IPS-11a (cell line): ENCODE measurements around the gene FAF2.
"Not testable (repeated sequence)": the region's sequence is repeated elsewhere in the genome, so short reads cannot be mapped to it uniquely, and the experiment has no call there.

Experiments
- H3K4me3 ChIP-seq: one replicate; pipeline ENCODE4 v1.5.1; 2013; ENCODE audit warnings: low read depth, low read length, control low read depth

The FAF2 gene, protein sequence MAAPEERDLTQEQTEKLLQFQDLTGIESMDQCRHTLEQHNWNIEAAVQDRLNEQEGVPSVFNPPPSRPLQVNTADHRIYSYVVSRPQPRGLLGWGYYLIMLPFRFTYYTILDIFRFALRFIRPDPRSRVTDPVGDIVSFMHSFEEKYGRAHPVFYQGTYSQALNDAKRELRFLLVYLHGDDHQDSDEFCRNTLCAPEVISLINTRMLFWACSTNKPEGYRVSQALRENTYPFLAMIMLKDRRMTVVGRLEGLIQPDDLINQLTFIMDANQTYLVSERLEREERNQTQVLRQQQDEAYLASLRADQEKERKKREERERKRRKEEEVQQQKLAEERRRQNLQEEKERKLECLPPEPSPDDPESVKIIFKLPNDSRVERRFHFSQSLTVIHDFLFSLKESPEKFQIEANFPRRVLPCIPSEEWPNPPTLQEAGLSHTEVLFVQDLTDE

DNA sequence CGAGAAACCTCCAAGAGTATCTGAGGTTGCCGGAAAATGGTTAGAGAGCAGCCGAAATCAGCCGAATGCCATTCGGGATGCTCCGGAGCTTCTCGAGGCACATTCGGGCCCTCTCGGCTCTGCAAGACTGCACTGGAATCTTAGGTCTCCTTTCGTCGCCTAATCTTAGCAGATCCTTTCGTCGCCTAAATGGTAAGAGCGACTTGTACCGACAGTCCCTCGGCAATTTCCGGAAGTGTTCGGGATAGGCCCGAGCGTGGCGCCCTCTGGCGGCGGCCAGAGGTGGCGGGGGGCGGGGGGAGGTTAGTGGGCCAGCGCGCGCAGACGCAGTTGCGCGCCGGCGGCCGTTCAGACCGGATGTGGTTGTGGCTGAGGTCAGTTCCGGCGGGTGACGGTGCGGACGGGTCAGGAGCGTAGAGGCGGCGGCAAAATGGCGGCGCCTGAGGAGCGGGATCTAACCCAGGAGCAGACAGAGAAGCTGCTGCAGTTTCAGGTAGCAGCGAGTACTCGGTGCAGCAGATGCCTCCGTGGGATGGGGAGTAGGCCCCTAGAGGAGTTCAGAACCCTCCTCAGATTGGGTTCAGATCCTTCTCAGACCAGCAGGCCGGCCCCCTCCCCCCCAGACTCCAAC, at the start of gene FAF2:
Gene FAF2, plus strand, starts transcription at position 408 of the 631 bp plus-strand sequence. Its CDS starts 23 bp downstream, at position 431.
- H3K4me3 ChIP-seq = peak within 1 kb of the TSS; percentile 96

DNA sequence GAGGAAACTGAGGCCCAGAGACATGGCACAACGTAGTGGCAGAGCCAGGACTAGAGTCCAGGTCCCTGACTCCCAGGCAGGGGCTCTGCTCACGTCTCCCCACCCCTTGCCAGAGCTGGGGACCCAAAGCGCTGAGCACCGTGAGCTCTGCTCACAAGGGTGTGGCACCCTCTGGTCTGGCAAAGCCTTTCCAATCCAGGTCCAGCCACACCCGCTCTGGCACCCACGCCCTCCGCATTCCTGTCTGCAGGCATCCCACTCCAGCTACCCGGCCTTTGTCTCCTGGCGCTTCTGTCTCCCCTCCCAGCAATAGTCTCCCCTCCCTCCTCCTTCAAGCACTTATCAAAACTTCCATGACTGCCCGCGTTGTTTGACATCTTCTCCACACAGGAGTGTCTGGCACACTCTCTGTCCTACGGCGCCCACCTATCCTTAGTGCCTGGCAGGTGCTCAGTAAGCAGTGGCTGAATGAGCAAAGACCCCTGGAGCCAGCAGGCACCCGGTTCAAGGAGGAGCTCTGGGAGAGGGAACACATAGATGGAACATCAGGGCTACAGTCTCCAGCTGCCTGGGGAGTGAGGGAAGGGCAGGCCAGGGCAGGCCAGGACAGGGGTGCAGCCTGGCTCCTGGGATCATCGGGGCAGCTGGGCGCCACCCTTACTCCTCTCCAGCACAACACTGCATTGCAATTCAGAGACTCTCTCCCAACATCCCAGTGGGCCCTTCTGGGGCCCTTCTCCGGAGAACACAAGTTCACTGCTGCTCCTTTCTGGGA, 47.6 kb upstream of the FAF2 start:
- no peak overlapping the region for H3K4me3 ChIP-seq

DNA sequence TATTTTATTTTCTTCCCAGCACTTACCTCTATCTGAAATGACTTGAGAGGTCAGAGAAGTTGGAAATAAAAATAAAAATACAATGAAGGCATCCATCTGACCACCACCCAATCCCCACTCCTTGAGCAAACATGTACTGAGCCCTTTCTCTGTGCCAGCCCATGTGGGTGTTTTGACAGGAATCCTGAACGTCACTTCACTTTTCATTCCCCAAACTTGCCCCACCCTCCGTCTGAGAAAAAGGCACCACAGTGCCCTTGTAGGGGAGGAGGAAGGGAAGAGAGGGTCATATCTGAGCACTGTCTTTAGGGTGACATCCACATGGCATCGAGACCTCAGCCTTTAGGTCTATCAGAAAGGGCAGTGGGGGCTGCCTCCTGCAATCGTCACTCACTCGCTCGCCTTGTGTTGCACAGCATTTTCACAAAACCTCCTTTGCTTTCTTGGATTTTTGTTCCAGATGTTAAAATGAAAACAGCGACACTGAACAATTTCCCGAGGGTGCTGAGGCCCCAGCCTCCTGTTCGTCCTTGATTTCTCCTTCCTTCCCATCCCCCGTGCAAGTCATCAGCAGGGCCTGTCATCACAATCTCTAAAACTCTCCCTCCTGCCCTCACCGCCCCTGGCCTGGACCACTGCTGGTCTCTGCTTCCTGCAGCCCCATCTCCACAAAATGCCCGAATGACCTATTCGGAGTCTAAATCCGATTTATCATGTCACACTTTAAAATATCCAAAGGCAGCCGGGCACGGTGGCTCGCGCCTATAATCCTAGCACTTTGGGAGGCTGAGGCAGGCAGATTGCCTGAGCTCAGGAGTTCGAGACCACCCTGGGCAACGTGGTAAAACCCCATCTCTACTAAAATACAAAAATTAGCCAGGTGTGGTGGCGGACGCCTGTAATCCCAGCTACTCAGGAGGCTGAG, 46.6 kb upstream of the FAF2 start:
- H3K4me3 ChIP-seq = no peak overlapping the region

DNA sequence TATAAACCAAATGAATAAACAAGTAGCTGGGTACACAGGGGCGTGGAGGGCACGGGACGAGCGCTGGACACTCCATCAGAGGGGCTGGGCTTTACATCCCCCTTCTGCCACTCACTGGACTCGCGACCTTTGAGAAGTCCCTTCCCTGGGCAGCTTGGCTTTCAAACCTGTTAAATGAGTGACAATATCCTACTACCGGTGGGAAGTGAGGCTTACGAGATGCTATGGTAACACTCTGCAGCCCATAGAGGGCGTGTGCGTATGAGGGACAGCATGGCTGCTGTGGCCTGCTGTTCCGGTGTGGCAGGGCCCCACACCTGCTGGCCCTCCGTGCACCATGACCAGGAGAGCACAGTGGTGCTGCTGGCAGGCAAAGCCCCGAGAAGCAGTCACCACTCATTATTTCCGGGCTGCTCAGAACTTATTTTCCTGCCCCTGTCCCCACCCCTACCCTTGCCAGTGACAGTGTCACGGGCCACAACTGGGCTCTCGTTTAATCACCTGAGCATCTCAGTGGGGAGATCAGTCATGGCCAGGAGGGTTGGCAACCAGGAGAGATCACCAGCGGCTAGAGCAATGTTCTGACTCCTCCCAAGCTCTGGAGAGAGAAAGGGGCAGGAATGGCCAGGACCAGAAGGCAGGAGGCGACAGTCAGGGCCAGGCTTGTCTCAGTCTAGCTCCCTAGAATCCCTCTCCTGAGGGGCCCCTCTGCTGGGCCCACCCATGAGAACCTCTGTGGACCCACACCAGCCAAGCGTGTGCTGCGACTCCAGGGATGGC, 42.3 kb upstream of the FAF2 start:
- no peak overlapping the region for H3K4me3 ChIP-seq

DNA sequence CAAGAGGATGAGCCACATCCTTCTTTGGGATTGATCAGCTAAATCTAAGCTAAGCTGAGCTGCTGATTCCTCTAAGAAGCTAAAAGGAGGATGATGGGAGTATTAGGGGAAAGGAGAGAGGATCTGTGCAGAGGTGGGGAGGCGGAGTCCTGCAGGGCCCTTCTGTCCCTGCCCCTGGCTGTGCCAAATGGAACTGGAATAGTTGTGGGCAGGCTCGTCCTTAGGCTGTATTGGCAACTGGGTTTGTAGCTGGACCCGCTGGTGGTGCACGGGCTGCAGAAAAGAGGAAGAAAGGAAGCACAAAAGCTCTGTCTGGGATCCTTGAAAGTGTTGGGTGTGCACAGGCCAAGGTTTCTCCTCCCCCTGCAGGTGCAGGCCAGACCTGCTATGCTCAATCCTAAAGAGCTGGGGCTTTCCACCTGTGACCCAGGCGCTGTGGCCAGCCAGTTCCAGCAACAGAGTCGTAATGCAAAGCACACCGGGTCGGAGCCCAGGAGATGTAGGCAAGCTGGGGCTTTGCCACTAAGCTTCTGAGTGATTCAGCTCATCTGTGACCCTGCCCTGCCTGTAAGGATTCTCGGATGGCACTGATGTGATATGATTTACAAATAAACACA, 41.6 kb upstream of the FAF2 start:
- H3K4me3 ChIP-seq = no peak overlapping the region

DNA sequence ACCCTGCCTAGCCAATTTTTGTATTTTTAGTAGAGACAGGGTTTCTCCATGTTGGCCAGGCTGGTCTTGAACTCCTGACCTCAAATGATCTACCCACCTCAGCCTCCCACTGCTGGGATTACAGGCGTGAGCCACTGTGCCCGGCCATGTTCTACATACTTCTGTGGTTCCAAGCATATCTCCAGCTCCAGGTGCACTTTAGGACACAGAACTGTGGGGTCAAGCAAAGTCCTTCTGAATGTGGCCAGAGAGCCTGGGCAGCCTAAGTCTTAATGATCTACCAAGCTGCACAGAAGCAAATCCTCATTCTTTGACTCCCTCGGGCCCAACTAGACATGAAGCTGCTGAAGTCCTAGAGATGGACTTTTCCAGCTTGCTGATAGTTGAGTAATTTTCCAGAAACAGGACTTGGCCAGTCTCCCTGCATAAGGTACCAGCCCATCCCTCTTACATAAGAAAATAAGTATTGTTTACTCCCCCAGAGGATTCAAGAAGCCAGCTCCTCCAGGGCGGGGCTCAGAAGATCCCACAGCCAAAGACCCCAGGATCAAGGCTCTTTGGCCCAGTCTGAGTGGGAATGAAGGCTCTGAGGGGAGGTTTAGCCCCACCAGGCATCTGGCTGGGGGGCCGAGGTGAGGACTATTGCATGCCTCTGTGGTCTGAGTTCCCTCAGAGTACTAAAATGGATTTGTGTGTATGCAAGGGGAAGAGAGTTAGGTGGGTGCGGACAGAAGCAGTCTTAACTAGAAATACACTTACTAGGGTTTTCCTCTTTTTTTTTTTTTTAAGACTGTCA, 40.5 kb upstream of the FAF2 start:
- H3K4me3 ChIP-seq = no peak overlapping the region

DNA sequence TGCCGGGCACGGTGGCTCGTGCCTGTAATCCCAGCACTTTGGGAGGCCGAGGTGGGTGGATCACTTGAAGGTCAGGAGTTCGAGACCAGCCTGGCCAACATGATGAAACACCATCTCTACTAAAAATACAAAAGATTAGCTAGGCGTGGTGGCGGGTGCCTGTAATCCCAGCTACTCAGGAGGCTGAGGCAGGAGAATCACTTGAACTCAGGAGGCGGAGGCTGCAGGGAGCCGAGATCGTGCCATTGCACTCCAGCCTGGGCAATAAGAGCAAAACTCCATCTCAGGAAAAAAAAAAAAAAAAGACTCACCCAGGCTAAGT, 40.0 kb upstream of the FAF2 start:
- not testable (repeated sequence) for H3K4me3 ChIP-seq

DNA sequence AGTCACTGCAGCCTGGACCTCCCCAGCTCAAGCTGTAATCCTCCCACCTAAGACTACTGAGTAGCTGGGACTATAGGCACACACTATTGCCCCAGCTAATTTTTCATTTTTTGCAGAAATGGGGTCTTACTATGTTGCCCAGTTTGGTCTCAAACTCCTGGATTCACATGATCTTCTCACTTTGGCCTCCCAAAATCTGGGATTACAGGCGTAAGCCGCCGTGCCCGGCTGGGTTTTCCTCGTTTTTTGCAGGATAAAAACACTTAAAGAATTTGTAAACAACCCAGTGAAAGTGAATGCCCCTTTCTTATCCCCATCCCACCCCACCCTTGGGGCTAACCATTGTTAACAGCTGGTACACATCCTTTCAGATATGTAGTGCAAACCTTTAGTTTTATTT, 39.6 kb upstream of the FAF2 start:
- H3K4me3 ChIP-seq = no peak overlapping the region

DNA sequence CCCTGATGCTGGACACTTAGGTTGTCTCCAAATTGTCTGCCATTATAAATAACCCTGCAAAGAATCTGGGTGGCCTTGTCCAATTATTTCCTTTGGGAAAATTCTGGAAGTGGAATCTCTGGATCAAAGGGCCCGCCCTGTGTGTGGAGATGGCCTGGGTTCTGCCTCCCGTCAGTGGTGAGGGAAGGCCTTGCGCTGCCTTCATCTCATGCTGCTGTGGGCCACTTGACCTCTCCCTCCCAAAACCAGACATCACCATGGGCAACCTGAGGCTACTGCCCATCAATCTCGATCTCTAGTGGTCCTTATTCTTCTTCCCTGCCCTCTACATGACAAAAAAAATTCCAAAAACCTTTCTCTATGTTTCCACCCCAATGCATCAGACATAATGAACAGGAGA, 38.4 kb upstream of the FAF2 start:
- no peak overlapping the region for H3K4me3 ChIP-seq

DNA sequence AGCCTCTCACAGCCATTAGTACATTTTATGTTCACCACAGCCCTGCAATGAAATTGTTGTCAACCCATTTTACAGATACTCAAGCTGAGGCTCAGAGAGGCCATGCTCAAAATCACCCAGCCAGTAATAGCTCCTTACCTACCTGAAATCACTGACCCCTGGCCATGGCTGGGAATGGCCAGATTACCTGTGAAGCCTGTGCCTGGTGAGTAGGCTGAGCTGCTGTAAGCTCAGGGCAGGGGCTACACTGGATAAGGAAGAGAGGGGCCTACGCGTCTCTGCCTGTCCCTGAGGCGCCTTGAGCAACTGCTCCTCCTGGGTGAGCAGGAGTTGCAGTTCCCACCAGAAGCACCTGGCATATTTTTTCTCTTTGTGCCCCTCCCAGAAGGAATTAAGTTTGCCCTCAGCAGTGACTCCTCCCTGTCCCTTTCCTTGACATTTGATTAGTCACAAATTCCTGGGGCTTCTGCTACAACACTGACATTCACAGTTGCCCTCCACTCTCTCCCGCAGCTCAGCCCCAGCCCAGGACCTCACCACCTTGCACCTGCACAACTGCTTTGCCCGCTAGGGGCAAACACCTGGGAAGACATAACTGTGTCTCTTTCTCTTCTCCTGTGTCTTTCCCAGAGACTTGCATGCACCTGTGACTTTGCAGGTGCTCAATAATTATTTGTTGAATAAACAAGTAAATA, 37.6 kb upstream of the FAF2 start:
- H3K4me3 ChIP-seq = no peak overlapping the region

DNA sequence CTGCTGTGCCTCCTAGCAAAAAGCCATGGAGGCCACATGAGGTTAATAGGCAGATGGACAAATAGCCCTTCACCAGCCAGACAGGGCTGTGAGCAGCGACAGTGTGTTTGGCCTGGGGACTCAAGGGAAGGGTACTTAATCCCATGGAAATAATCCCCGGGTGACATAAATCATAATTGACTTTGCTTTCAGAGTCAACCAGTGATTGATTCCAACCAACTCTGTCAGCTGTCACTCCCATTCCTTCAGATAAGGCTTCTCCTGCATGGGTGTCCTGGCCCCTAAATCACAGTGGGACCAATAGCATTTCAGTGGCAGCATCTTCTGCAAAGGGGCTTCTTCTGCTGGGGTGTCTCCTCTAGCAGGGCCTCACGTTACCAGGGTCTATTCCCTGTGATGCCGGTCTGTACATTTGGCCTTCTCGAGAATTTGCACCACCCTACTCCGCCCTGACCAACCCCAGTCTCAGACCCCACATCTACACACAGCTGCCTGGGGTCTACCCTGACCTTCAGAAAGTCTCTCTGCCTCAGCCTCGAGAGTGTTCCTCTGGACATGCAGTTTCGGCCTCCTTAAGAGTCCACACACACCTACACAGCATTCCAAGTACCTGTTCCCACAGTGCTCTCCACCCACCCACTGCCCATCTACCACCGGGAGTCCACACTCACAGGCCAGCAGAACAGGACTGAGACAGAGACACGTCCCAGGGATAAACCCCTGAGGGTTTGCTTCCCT, 35.5 kb upstream of the FAF2 start:
- no peak overlapping the region for H3K4me3 ChIP-seq

DNA sequence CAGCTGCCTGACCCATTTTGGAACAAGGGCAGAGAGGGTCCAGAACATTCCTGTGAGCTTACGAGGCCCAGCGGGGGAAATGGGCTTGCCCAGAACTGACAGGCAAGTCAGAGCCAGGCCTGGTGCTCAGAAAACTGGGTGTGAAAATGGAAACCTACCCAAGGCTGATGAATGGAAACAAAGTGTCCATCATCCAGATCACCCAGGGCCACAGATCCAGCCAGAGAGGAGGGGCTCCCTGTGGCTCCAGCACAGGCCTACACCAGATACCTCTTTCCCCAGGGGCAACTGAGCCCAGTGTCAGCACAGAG, 35.0 kb upstream of the FAF2 start:
- no peak overlapping the region for H3K4me3 ChIP-seq

DNA sequence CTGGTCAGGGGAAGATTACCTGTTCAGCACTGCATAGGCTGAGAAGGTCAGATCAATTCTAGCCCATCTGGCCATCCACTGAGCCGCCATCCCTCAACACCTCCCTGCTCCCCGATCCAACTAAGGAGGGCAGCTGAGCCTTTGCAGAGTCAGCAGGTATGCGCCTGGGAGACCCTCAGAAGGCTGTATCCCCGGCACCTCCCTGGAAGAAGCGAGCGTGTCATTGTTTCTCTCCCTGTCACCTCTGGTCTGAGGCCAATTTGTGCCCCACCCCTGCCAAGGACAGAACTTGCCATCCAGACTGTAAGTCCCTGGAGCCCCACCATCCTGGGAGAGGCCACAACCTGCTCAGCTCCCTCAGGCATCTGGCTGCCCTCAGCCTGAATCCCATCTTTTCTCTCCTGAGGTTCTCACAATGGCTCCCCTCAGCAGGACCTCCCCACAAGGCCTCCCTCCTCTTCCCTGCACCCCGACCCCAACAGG, 34.4 kb upstream of the FAF2 start:
- H3K4me3 ChIP-seq = no peak overlapping the region

DNA sequence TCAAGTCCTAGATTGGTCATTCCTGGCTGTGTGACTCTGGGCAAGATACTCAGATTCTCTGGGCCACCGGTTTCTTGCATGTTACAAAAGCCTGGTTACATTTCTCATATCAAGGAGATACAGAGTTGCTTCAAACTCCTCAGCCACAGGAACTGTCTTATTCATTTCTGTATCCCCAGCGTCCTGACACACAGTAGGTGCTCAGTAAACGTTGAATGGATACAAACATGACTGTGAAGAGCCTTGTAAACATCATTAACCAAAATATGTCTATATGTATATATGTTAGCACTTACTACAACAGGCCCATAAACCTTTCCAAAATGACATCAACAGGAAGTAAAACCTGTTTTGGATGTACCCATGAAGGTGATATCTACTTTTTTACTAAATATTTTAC, 33.5 kb upstream of the FAF2 start:
- no peak overlapping the region for H3K4me3 ChIP-seq

DNA sequence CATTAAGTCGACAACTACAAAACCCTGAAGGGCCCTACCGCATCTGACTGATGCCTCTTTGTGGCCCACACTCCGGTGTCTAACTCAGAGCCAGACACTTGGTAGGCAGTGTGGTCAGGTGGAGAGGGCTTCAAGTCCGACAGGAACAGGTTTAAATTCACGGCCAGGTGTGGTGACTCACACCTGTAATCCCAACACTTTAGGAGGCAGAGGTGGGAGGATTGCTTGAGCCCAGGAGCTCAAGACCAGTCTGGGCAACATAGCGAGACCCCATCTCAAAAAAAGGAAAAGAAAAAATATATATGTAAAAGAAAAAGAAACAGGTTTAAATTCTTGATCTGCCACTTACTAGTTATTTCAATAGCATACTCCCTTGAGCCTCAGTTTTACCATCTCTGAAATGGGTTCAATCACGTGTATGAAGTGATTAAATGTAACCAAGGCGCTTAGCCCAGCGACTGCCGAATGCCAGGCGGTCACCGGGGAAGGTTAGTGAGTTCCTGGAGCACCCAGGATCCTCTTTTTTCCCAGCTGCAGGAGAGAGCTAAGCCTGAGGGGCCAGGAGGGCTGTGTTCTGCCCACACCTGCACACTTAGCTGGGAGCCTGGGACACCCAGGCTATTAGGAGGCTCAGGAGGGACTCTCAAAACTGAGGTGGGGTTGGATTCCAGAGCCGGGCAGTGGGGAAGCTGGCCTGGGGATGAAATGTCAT, 32.8 kb upstream of the FAF2 start:
- H3K4me3 ChIP-seq = peak overlapping the region; percentile 72

DNA sequence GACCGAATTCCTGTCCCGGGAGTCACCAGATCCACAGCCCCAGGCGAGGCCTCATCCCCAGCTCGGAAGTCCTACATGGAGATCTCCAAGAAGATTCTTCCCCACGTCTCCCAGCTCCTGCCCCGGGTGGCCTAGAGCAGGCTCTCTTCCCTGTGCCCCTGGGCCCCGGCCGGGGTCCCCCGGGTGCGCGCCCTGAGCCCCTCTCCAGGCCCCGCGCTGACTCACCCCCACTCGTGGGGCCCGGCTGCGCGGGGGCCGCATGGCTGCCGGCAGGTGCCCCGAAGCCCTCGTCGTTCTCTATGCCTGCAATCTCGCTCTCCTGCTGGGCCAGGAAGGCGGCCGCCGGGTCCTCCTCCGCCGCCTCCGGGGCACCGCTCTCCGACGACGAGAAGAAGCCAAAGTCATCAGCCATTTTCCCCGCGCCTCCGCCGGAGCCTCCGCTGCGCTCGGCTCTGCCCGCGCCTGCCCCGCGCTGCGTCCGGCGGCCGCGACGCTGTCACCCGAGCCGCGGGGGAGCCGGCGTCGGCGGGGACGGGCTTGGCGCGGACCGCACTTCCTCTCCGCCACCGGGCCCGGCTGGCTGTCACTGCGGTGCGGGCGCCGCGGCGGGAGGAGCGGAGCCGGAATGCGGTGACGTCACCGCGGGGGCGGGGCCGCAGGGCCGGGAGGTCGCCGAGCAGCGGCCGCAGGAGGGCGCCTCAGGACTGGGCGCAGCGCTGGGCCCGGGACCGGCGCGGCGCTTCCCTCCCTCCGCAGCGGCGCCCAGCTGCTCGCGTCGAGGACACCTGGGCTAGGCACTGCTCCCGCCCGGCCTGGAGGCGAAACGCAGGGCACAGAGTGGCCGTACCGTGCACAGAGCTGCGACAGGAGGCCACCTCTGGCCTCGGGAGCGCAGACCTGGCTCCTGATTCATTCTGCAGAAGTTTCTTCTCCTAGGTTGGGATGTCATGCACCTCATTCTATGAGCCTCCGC, 31.9 kb upstream of the FAF2 start, which contains the start of gene CLTB:
Gene CLTB, minus strand, starts transcription at position 588 of the 973 bp plus-strand sequence. Its CDS starts 176 bp downstream, at position 412.
- peak within 1 kb of the TSS; percentile 72 for H3K4me3 ChIP-seq
